Fibroblast of upper back skin (primary cell): ENCODE measurements around the gene ARHGAP23.

Experiments
- DNase-seq: peaks from one replicate; pipeline ENCODE4 v3.0.0-alpha.2; 2013

The ARHGAP23 gene

DNA sequence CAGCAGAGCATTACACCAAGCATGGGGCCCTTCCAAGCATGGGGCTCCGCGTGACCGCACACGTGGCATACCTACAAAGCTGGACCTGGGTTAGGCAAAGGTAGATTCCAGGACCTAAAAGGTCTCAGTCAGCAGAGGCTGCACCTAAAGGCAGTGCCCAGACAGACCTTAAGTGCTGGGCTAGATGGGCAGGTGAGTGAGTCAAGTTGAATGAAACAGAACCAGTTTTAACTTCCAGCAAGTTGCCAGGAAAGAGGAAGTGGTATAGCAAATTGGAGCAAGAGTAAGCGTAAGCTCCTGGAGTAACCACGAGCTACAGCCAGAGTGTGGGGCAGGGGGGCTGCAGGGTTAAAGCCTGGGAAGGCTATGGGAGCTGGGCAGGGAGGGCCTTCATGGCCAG lies 128.0 kb downstream of the ARHGAP23 start:
- DNase-seq = no peak

GRCh38 chr17:38557396-38557795 lies 129.1 kb downstream of the ARHGAP23 start:
- DNase-seq = no peak

GRCh38 chr17:38557836-38558727 lies 129.8 kb downstream of the ARHGAP23 start:
- peak; percentile 85 for DNase-seq

- no peak for DNase-seq
Measured at GRCh38 chr17:38558728-38559050, 130.4 kb downstream of the ARHGAP23 start.

GRCh38 chr17:38559051-38559879 lies 131.0 kb downstream of the ARHGAP23 start:
- peak; percentile 35 for DNase-seq

GRCh38 chr17:38559880-38560230 lies 131.6 kb downstream of the ARHGAP23 start:
- no peak for DNase-seq

DNA sequence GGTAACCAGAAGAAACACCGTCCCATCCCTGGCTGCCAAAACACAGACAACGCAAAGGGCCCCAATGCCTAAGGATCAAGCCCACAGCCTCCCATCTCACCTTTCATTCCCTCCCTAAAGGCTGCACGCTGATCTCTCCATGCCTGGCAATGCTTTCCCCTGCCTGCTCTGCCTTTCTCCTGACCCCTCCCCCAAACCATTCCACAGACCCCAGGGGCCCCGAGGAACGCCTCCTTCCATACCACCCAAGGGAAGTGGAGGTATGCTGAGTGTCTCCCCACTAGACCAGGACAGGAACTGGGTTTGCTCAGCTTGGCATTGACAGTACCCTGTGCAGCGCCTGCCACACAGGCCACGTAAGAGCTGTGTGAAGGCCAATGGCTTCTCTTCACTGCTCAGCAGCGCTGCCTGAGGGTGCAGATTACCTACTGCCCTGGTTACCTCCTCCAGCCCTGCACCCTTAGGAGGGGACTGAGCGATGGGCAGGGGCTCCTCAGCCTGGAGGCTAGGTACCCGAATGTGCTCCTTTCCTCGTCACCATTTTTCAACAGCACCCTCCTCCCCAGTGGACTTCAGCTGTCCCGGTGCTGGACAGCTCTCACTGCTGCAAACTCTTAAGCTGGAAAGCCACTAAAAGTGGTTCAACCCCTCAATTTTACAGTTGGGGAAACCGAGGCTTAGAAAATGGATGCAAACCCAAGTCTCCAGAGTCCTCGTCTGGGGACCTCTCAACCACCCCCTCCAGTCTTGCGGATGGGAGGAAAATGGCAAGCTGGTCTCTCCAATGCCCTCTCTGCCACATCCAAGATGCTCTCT lies 132.4 kb downstream of the ARHGAP23 start:
- peak; percentile 13 for DNase-seq

- no peak for DNase-seq
Measured at GRCh38 chr17:38561416-38562214, 133.4 kb downstream of the ARHGAP23 start.
